NCI-H1694 (cell line): ENCODE results near the gene ALPL.

ENCODE experiments used
- DNase-seq: peaks from one replicate; lab custom pipeline; 2025; lab: John Stamatoyannopoulos, UW

ALPL gene

DNA sequence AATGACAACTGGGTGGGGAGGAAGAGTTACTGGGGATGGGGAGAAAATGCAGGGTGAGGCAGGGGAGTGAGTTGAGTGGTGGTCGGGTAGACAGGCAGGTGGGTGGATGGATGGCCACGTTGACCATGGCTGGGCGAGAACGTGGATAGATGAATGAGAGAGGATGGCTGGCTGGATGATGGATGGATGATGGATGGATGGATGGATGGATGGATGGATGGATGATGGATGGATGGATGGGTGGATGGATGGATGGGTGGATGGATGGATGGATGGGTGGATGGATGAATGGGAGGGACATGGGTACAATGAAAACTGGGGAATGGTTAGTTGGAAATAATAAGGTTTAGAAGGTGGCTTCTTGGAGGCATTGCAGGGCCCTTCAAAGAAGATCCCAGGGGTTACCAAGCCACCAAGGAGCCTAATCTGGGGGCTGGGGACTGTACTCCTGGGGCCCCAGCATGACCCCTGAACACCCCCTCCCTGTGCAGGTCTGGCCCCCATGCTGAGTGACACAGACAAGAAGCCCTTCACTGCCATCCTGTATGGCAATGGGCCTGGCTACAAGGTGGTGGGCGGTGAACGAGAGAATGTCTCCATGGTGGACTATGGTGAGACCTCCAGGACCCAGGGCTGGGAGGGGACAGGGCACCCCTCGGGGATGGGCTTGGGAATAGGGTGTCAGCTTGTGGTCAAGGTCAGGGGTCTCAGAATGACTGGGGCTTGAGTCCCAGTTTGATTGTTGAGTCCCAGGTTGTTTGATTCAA is 67.0 kb downstream of the ALPL start:
- DNase-seq: no peak

DNA sequence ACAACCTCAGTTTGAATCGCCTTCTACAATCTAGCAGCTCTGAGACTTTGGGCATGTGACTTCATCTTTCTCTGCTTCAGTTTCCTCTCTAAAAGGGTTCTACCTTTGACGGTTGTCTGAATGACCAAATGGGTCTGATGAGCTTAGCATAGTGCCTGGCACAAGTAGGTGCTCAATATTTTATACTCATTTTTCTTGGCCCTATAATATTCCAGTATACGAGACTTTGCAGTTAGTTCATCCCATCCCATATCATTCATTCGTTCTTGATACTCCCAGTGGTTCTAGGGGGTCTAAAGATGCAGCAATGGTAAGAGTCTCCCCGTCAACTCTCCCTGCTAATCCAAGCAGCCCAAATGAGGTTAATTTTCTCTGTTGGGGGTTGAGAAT is 67.6 kb downstream of the ALPL start:
- no peak for DNase-seq

DNA sequence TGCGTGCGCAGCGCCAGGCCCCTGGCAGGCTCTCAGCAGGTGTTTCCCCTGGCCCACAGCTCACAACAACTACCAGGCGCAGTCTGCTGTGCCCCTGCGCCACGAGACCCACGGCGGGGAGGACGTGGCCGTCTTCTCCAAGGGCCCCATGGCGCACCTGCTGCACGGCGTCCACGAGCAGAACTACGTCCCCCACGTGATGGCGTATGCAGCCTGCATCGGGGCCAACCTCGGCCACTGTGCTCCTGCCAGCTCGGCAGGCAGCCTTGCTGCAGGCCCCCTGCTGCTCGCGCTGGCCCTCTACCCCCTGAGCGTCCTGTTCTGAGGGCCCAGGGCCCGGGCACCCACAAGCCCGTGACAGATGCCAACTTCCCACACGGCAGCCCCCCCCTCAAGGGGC is 68.1 kb downstream of the ALPL start:
- no peak for DNase-seq

DNA sequence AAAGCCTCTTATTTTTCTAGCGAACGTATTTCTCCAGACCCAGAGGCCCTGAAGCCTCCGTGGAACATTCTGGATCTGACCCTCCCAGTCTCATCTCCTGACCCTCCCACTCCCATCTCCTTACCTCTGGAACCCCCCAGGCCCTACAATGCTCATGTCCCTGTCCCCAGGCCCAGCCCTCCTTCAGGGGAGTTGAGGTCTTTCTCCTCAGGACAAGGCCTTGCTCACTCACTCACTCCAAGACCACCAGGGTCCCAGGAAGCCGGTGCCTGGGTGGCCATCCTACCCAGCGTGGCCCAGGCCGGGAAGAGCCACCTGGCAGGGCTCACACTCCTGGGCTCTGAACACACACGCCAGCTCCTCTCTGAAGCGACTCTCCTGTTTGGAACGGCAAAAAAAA is 68.7 kb downstream of the ALPL start:
- DNase-seq: no peak

DNA sequence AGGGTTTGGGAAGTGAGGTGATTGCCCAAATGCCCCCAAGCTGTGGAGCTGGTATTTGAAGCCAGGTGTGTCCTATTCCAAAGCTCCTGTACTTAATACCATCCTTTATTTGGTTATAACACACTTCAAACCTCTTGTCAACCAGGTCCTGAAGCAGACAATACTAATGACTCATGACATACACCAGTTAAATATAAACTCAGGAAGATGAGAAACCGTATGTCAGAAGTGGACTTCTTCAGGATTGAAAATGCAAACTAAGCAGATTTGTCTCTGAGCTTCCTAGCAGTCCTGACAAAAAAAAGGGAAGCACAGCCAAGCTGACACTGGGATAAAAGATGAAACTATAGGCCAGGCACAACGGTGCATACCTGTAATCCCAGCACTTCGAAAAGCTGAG is 70.6 kb downstream of the ALPL start:
- no peak for DNase-seq

DNA sequence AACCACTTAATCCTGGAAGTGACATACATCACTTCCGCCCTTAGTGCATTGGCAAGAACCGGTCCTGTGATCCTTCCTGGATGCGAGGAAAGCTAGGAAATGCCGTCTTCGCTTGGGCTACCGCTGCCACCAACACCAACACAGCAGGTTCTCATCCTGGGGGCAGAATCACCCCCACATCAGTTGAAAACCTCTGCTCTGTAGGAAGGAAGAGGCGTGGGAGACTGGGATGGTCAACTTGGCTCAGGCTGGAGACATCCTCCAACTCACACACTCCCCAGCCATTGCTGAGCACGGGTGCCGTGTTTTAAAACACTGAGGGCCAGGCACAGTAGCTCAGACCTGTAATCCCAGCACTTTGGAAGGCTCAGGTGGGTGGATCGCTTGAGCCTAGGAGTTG is 74.9 kb downstream of the ALPL start:
- DNase-seq: no peak

DNA sequence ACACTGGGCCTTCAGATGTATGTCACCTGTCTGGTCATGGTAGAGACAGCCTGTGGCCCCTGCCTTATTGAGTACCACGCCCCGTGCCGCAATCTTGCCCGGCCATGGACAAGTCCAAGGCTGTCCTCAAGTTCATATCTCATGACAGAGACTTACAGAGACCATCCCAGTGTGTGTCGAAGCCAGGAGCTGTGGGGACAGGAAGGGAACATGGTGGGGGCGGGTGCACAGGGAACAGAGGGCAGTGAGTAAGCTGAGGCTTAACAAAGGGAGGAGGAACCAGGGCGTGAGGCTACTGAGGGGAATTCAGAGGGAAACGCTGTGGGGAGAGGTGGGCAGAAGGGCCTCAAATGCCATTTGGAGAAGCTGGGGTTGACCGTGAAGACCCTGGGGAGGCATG is 75.8 kb downstream of the ALPL start:
- no peak for DNase-seq

DNA sequence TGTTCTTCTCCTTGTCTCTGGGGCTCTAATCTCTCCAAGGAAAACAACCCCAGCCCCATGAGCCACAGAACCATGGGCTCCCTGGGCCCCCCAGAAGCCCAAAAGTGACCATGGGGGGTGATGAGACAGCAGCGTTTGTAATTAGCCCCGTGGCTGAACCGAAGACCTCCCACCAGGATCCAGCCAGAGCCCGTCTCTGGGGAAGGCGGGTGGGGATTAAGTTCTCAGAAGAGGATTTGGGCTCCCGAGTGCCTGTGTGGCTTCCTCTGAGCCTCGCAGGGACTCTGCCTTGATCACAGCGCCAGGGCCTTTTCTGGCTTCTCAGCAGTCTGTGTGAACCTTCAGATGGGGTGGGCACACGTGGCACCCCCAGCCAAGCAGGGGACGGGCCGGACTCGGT is 77.0 kb downstream of the ALPL start:
- DNase-seq: no peak

DNA sequence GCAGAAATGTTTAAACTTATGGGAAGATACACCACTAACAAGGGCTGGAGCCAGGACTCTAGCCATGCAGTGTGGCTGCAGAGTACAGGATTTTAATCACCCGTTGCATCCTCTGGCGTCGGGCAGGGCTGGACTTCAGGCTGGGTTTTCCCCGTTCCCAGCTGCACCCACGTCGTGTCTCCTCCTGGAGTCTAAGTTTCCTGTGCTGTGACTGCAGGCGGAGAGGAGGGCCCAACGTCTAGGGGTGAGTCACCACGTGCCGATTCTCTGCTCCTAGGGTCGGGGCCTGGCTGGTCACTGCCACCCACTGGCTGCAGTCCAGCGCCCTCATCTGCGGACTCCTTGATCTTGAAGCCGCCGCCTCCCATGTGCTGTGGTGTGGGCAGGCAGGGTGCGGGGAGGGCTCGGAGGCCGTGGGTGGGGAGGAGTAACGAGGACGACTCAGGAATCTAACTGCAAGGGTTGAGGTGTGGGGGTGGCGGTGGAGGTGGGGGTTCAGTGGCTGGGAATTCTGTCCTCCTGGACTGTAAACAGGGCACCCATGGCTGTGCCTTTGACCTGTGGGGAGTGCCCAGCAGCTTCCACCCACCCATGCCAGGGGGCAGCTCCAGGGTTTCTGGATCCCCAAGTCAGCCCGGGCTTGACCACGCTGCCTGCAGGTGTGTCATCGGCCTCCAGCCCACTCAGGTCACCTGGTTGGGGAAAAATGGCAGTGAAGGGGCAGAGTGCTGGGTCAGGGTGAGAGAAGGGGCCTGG is 77.8 kb downstream of the ALPL start:
- DNase-seq: no peak

DNA sequence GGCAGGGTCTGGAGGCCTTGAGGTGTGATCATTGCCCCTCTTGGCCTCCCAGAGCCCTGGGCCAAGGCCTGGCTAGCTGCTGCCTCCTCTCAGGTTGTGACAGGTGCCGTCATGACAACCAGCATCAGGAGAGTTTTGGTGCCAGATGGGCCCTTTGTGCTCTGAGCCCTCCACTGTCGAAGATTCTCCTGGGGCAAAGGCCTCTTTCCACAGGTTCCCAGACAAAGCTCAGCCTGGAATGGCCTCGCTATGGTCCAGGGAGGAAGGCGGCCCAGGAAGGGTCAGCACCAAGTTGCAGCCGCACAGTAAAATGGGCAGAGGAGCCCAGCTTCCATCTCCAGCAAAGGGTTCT is 78.4 kb downstream of the ALPL start:
- DNase-seq: peak; percentile 14

DNA sequence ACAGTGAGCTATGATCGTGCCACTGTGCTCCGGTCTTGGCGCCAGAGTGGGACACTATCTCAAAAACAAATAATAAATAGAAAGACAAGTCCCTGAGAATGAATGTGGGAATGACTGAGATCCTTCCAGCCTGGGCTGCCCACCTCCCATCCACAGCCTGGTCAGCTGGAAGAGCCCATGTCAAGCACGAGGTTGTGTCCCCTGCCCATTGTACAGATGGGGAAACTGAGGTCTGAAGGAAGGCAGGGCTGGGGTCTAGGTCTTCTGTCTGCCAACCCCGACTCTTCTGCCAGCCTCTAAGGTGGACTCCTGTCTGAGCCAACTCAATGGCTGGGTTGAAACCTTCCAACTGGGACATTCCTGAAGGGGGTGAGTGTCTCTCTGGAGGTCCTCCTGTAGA is 80.4 kb downstream of the ALPL start:
- no peak for DNase-seq

DNA sequence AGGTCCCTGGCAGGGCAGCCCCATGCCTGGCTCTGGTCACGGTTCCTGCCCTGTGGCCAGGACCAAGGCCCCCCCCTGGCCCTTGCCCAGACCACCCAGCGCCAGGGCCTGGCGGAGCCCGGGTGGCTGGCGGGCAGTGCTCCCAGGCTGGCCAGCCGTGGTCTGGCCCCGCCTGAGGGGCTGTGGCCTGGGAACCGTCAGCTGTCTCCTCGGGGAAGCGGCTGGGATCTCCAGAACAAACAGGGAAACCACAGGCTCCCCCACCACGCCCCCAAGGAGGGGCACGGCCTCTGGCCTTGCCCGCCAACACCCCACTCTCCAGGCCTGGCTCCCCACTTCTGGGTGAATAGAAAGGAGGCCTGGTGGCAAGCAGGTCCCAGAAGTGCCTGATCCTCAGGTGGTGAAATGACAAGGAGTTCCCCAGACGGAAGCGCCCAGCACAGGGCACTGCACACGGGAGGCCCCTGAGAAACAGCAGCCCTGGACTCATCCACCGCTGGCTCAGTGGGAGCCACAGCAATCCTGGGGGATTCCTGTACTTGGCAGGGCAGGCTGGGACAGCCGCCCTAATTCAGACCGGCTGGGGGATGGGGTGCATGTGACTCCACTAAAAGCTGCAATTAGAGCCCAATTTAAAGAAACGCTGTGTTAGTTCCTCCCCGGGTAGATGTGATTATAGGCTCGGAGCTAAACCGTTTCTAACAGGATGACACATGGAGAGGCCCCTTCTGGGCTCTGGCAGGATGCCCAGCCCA is 81.1 kb downstream of the ALPL start:
- DNase-seq: peak; percentile 26

DNA sequence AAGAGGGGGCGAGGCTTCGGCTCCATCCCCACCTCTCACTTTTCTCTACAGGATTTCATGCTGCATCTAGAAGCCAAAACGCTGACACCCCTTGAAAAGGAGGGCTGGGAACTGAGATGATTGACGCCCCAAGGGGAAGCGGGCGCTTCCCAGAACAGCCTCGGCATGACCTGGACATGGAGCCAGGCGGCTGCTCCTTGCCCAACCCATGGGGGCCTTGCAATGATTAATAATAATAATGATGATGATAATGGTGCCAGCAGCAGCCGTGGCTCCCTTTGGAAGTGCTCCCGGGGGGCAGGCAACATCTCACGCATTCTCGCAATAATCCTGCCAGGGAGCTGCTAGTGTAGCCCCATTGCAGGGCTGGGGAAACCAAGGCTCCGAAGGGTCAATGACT is 81.7 kb downstream of the ALPL start:
- peak; percentile 12 for DNase-seq

DNA sequence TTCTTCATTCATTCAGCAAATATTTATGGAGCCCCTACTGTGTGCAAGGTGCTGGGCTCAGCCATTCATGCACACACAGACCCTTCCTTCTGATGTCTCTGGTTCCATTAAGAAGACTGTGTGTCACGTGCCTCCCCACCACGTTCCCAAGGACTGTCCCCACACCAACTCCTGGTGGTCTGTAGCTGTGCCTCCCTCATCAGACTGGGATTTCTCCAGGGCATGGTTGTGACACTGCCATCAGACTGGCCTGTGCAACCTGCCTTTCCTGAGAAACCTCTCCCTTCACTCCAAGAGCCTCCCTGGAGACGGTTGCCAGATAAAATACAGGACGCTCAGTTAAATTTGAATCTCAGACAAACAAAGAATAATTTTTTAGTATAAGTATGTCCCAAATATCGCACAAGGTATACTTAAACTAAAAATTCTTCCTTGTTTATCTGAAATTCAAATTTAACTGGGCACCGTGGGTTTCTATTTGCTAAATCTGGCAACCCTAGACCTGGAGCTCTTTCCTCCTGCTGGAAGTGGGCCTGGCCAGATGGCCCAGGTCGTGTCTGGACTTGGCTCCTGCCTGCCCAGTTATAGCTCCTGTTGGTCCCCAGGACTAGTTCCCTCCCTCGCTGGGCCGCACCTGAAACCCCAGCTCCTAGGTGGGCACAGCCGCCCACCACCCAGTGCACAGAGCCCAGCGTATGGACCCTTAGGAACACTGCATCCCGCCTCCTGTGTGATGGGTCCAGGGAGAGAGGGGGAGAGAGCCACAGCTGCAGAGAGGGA is 83.1 kb downstream of the ALPL start:
- DNase-seq: peak; percentile 32

DNA sequence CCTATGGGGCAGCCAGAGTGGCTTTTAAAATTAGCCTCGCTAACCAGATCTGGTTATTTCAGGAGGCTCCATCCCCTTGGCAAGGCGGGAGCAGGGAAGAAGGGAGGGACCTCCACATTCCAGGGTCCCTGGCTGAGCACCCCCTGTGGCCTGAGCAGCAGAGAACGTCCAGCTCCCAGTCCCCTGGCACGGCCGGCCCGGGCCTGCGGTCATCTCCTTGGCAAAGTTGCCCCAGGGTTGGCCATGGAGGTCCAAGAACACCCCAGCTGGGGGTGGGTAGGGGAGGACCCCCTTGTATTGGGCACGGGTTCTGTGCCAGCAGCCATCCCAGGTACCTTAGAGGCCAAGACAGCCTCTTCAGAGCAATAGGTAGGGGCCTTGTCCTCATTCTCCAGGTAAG is 84.0 kb downstream of the ALPL start:
- DNase-seq: no peak

DNA sequence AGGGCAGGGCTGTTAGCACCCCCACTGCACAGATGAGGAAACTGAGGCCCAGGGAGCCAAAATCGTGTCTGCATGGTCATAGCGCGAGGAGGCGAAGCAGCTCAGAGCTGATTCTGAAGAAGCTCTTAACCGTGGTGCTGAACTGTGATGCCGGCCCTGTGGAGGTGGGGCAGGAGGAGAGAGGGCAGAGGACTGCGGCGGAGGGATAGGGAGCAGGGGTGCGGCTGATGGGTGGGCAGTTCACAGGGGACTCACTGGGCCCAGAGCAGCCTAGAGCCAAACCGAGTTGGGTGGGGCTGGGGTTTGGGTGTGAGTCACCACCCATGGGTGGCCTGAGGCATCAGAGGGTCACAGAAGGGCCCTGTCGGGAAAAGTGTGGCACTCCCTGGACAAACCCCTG is 85.3 kb downstream of the ALPL start:
- no peak for DNase-seq

DNA sequence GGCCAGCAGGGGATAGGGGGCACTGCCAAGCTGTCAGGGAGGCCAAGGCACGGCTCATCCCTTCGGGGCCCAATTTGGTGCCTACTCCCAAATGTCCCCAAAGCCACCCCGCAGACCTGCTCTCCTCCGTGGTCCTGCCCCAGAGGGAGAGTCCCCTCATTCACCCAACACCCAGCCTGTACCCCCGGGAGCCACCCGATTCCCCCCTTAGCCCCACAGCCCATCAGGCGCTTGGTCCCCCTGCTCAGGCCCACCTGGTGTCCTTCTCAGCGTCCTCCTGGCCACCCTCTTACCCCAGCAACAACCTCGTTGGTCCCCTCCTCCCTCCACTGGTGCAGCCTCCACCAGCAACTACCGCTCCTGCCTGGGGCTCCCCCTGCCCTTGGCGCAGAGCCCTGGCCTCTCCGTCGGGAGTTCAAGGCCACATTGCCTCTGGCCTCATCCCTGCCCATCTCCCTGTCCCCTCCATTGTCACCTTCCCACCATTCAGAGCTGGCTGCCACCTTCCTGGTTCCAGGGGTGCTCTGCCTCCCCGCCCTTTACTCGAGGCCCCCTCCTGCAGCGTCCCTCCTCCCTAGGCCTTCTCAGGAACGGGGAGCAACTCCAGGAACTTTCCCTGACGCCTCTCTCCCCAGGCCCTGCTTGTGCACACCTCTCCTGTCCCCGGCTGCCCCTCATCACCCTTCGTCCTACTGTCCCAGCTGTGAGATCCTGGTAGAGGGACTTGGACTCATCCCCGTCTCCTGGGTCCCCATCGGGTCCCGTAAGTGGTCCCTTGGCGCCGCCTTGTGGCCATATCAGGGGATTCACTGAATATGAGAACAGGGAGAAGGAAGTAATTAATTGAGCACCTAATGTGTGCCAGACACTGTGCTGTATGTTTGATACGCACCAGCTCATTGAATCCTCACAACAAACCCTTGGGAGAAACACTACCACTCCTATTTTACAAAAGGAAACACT is 86.0 kb downstream of the ALPL start:
- DNase-seq: peak; percentile 59

DNA sequence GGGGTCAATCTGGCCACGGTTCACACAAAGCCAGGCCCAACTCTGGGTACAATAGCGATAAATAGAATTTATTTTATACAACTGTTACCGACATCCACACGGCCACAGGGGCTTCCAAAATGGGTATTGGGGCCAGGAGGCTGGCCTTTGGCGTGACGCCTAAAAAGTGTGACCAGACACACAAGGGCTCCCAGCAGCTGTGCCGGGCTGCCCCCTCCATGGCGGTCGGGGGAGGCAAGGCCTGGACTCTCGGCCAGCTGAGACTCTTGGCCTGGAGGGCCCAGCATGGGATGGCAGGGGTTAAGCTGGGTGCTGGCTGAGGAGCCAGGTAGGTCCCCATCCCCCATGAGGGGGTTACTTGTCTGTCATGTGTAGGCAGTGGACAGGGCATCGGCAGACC is 87.0 kb downstream of the ALPL start:
- no peak for DNase-seq

DNA sequence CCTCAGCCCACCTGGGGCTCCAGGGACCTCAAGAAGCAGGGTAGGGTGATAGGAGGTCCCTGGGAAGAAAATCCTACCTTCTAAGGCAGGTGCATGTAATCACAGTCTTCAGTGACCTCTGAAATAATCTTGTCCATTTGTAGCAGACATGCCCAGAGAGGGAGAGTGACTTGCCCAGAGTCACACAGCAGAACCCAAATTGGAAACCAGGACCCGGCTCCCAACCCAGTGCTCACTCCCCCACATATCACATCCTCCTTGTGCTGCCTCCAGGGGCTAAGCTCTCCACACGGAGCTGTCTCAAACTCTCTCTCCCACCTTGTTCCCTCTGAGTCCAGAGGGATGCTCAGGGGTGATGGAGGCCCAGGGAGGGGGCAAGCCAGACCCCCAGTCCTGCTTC is 87.4 kb downstream of the ALPL start:
- no peak for DNase-seq

DNA sequence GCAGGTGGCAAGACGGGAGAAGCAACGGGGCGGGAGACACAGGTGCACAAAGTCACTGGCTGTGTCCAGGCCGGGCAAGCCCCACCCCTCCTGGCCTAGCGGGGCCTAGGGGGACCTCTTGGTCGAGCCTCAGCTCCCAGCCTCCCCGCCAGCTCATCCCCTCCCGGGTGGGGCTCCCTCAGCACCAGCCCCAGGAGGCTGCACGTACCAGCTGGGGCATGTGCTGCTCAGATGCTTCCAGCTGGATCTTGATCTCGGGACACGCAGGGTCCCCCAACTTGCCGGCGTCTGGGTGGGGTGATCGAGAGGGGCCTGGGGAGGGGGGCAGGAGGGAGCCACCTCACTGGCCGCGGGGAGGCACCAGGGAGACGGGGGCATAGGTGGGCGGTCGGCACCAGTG is 88.5 kb downstream of the ALPL start:
- no peak for DNase-seq

DNA sequence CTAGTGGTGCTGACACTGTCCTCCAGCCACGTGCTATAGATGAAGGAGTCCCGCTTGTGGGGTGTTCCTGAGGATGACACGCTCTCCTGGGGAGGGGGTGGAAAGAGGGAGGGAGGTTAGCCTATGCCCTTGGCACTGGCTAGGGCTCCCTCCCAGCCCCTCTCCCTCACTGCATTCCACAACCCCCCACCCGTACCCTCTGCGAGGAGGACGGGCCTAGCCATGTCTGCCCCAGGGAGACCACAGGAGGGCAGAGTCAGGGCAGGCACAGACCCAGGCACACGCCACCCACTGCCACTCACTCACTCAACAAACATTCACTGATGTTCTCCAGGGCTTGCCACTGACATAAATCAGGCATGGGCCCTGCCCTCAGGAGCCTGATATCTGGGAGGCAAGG is 89.2 kb downstream of the ALPL start:
- DNase-seq: no peak
